H1 (cell line): ENCODE results near the gene DHPS. TPM values are rescaled to one million over a fixed set of nuclear protein-coding genes. Genes with fewer than 3 reads are reported as not detected.

ENCODE experiments used
- CTCF ChIA-PET: fragments of 300-600 bp; sonication (Branson Sonifier 250); formaldehyde crosslinking; loops from one replicate; lab custom pipeline; 2021; ENCODE audit not compliant: partially characterized antibody; lab: Charles Lee
- POLR2A ChIA-PET: fragments of 300-600 bp; sonication (Branson Sonifier 250); formaldehyde crosslinking; loops from one replicate; lab custom pipeline; 2021; ENCODE audit warnings: inconsistent platforms; ENCODE audit not compliant: partially characterized antibody; lab: Charles Lee
- DNase-seq, 2 experiments: peaks; one replicate each; pipeline versions ENCODE4 v3.0.0 to v3.0.0-alpha.2; 2010 to 2022; ENCODE audit warnings: low spot score in 2 of 2, low read depth in 1 of 2, mixed read lengths in 1 of 2
- FAIRE-seq: peaks from 2 replicates; lab custom pipeline; 2011; peaks lifted over from hg19 to GRCh38; lab: Jason Lieb, UNC
- H2AFZ ChIP-seq: 2 replicates; pipeline ENCODE4 v1.8.1; 2012; ENCODE audit warnings: low read length, inconsistent platforms
- H2AK5ac ChIP-seq: 2 replicates; pipeline ENCODE4 v1.6.1; 2013; ENCODE audit warnings: low read depth, low read length
- H2BK120ac ChIP-seq: replicated peaks from 2 replicates; pipeline ENCODE3; 2013; ENCODE audit warnings: low read depth, low read length, inconsistent platforms
- H2BK12ac ChIP-seq: 2 replicates; pipeline ENCODE4 v1.6.1; 2013; ENCODE audit warnings: low read depth, low read length
- H2BK15ac ChIP-seq: 2 replicates; pipeline ENCODE4 v1.6.1; 2013; ENCODE audit warnings: low read length
- H2BK20ac ChIP-seq: 2 replicates; pipeline ENCODE4 v1.6.1; 2013; ENCODE audit warnings: low read length
- H2BK5ac ChIP-seq: 2 replicates; pipeline ENCODE4 v1.6.1; 2013; ENCODE audit warnings: low read depth, low read length
- H3K14ac ChIP-seq: 2 replicates; pipeline ENCODE4 v1.6.1; 2013; ENCODE audit warnings: inconsistent platforms; ENCODE audit not compliant: insufficient read length
- H3K18ac ChIP-seq: 2 replicates; pipeline ENCODE4 v1.6.1; 2013; ENCODE audit warnings: low read length; ENCODE audit errors: extremely low read depth
- H3K23ac ChIP-seq: 2 replicates; pipeline ENCODE4 v1.6.1; 2013; ENCODE audit warnings: inconsistent platforms; ENCODE audit not compliant: insufficient read length
- H3K23me2 ChIP-seq: 2 replicates; pipeline ENCODE4 v1.6.1; 2013; ENCODE audit warnings: low read depth, low read length
- H3K27ac ChIP-seq: 2 replicates; pipeline ENCODE4 v1.6.1; 2011; ENCODE audit warnings: low read depth, low read length, inconsistent platforms
- H3K27me3 ChIP-seq, 4 experiments: replicated peaks in 1 of 4; 1 replicate in 1 of 4; 2 replicates in 3 of 4; pipeline versions ENCODE4 v1.6.1 to v1.8.1; 2011 to 2013; ENCODE audit warnings: low read length in 3 of 4, mild to moderate bottlenecking in 3 of 4, inconsistent platforms in 2 of 4, mixed read lengths in 2 of 4, moderate library complexity in 1 of 4; ENCODE audit not compliant: control insufficient read depth in 3 of 4, insufficient read depth in 3 of 4; ENCODE audit errors: extremely low read depth in 1 of 4
- H3K36me3 ChIP-seq, 4 experiments: 2 replicates each; pipeline versions ENCODE4 v1.6.1 to v1.8.1; 2011 to 2013; ENCODE audit warnings: mild to moderate bottlenecking in 4 of 4, low read length in 3 of 4, moderate library complexity in 2 of 4, control low read depth in 1 of 4, inconsistent platforms in 1 of 4; ENCODE audit not compliant: insufficient read depth in 4 of 4, control insufficient read depth in 2 of 4
- H3K4ac ChIP-seq: replicated peaks from 2 replicates; pipeline ENCODE3; 2013; ENCODE audit warnings: low read length, low read depth, mixed read lengths, inconsistent platforms; ENCODE audit not compliant: insufficient read length
- H3K4me1 ChIP-seq, 4 experiments: replicated peaks in 1 of 4; 1 replicate in 1 of 4; 2 replicates in 3 of 4; pipeline versions ENCODE4 v1.6.1 to v1.8.1; 2011 to 2013; ENCODE audit warnings: low read length in 3 of 4, inconsistent platforms in 2 of 4, mixed read lengths in 1 of 4; ENCODE audit not compliant: insufficient read depth in 4 of 4, control insufficient read depth in 3 of 4
- H3K4me2 ChIP-seq, 2 experiments: 2 replicates each; pipeline versions ENCODE4 v1.6.1 to v1.8.1; 2011 to 2013; ENCODE audit warnings: low read depth in 2 of 2, low read length in 2 of 2, control low read depth in 1 of 2, inconsistent platforms in 1 of 2, mild to moderate bottlenecking in 1 of 2; ENCODE audit not compliant: insufficient read depth in 1 of 2
- H3K4me3 ChIP-seq, 4 experiments: fragments of 200-600, 300-600 bp in 1 of 4; sonication (generic), shearing (Covaris generic), sonication (Bioruptor Twin) in 1 of 4; 2 replicates each; pipeline versions ENCODE4 v1.5.1 to v1.8.1; 2011 to 2016; ENCODE audit warnings: low read length in 4 of 4, low read depth in 3 of 4, control low read depth in 2 of 4, inconsistent platforms in 2 of 4, mild to moderate bottlenecking in 2 of 4, mixed read lengths in 1 of 4, moderate library complexity in 1 of 4; ENCODE audit not compliant: insufficient read depth in 2 of 4; ENCODE audit errors: extremely low read depth in 1 of 4
- H3K56ac ChIP-seq: replicated peaks from 2 replicates; pipeline ENCODE3; 2013; ENCODE audit warnings: low read depth, mild to moderate bottlenecking, mixed read lengths, low read length, inconsistent platforms; ENCODE audit not compliant: insufficient read length
- H3K79me1 ChIP-seq: 2 replicates; pipeline ENCODE4 v1.6.1; 2013; ENCODE audit warnings: low read depth, low read length, control low read depth
- H3K79me2 ChIP-seq, 2 experiments: 2 replicates each; pipeline versions ENCODE4 v1.6.1 to v1.8.1; 2012 to 2013; ENCODE audit warnings: low read length in 2 of 2, mild to moderate bottlenecking in 2 of 2, inconsistent platforms in 1 of 2; ENCODE audit not compliant: insufficient read depth in 2 of 2, control insufficient read depth in 1 of 2
- H3K9ac ChIP-seq, 4 experiments: replicated peaks in 1 of 4; 1 replicate in 1 of 4; 2 replicates in 3 of 4; pipeline versions ENCODE4 v1.6.1 to v1.8.1; 2011 to 2013; ENCODE audit warnings: low read depth in 3 of 4, low read length in 3 of 4, control low read depth in 2 of 4, mild to moderate bottlenecking in 2 of 4, moderate library complexity in 2 of 4, inconsistent platforms in 1 of 4; ENCODE audit errors: extremely low read depth in 1 of 4
- H3K9me3 ChIP-seq, 2 experiments: 2 replicates each; pipeline versions ENCODE4 v1.6.1 to v1.8.1; 2012 to 2013; ENCODE audit warnings: mild to moderate bottlenecking in 2 of 2, moderate library complexity in 2 of 2, control low read depth in 1 of 2, inconsistent platforms in 1 of 2, low read depth in 1 of 2, low read length in 1 of 2, mixed read lengths in 1 of 2; ENCODE audit not compliant: insufficient read depth in 2 of 2
- H4K20me1 ChIP-seq, 2 experiments: replicated peaks in 1 of 2; 2 replicates each; pipeline versions ENCODE3 to v1.8.1; 2011 to 2013; ENCODE audit warnings: inconsistent platforms in 2 of 2, low read length in 2 of 2, mild to moderate bottlenecking in 1 of 2; ENCODE audit not compliant: insufficient read depth in 2 of 2, control insufficient read depth in 1 of 2
- H4K5ac ChIP-seq: 2 replicates; pipeline ENCODE4 v1.6.1; 2013; ENCODE audit warnings: low read length, low read depth, mixed read lengths, inconsistent platforms; ENCODE audit not compliant: insufficient read length
- H4K8ac ChIP-seq: 2 replicates; pipeline ENCODE4 v1.8.0; 2013; ENCODE audit warnings: mild to moderate bottlenecking, moderate library complexity, low read length, inconsistent platforms; ENCODE audit not compliant: insufficient read depth; ENCODE audit errors: extremely low read depth
- H4K91ac ChIP-seq: replicated peaks from 2 replicates; pipeline ENCODE3; 2013; ENCODE audit warnings: low read length, mixed read lengths, inconsistent platforms; ENCODE audit not compliant: insufficient read length
- ATF2 ChIP-seq: IDR thresholded peaks from 2 replicates; pipeline ENCODE4 v1.6.1; 2012; ENCODE audit warnings: low read length, inconsistent platforms
- ATF3 ChIP-seq: IDR thresholded peaks from 2 replicates; pipeline ENCODE4 v1.6.1; 2011; ENCODE audit warnings: low read depth, mild to moderate bottlenecking, low read length; ENCODE audit not compliant: insufficient read depth
- CREB1 ChIP-seq: IDR thresholded peaks from 2 replicates; pipeline ENCODE4 v1.6.1; 2012; ENCODE audit warnings: inconsistent platforms
- EGR1 ChIP-seq: IDR thresholded peaks from 2 replicates; pipeline ENCODE4 v1.6.1; 2011; ENCODE audit warnings: low read depth, low read length, borderline replicate concordance
- FOSL1 ChIP-seq: IDR thresholded peaks from 2 replicates; pipeline ENCODE4 v1.6.1; 2011; ENCODE audit warnings: mild to moderate bottlenecking, low read depth, low read length, moderate library complexity; ENCODE audit not compliant: insufficient read depth
- GTF2F1 ChIP-seq: IDR thresholded peaks from 2 replicates; pipeline ENCODE4 v1.6.1; 2012; ENCODE audit warnings: low read depth, low read length, improper control_type of control experiment, borderline replicate concordance
- JUN ChIP-seq: IDR thresholded peaks from 2 replicates; pipeline ENCODE4 v1.6.1; 2011; ENCODE audit warnings: low read depth, mild to moderate bottlenecking, improper control_type of control experiment, low read length
- MAFK ChIP-seq: IDR thresholded peaks from 2 replicates; pipeline ENCODE4 v1.6.1; 2012; ENCODE audit warnings: low read depth, mild to moderate bottlenecking, improper control_type of control experiment, low read length
- NRF1 ChIP-seq: IDR thresholded peaks from 2 replicates; pipeline ENCODE4 v1.6.1; 2011; ENCODE audit warnings: mild to moderate bottlenecking, low read depth, low read length, improper control_type of control experiment
- POU5F1 ChIP-seq: IDR thresholded peaks from 2 replicates; pipeline ENCODE4 v1.6.1; 2011; ENCODE audit warnings: low read depth, mild to moderate bottlenecking, low read length, moderate library complexity
- SIX5 ChIP-seq: IDR thresholded peaks from 2 replicates; pipeline ENCODE4 v1.6.1; 2011; ENCODE audit warnings: mild to moderate bottlenecking, low read depth, low read length
- TAF1 ChIP-seq: IDR thresholded peaks from 2 replicates; pipeline ENCODE4 v1.6.1; 2011; ENCODE audit warnings: mild to moderate bottlenecking, low read depth, low read length
- TBP ChIP-seq: IDR thresholded peaks from 2 replicates; pipeline ENCODE4 v1.6.1; 2011; ENCODE audit warnings: low read depth, low read length, improper control_type of control experiment
- WGBS, 2 experiments: shearing (Covaris generic) in 1 of 2; methylation state at CpG; one replicate each; pipeline versions ENCODE4 v1.1.6 to v1.1.7; 2013 to 2015; ENCODE audit warnings: low lambda C conversion rate in 2 of 2, mixed read lengths in 2 of 2, inconsistent platforms in 1 of 2, low coverage in 1 of 2, missing lambda C conversion rate in 1 of 2; ENCODE audit not compliant: insufficient replicate concordance in 2 of 2, insufficient coverage in 1 of 2, insufficient read length in 1 of 2; ENCODE audit errors: extremely low coverage in 1 of 2, missing lambda C conversion rate in 1 of 2; 5-methylcytosine and 5-hydroxymethylcytosine counted together
- polyA plus RNA-seq, 7 experiments: library from polyadenylated mRNA; depleted of rRNA in 3 of 7; stranded (reverse) in 5 of 7; unstranded in 2 of 7; fragments of >200 nt in 5 of 7; fragments of 200-250 nt in 2 of 7; gene quantifications; 1 replicate in 5 of 7; 2 replicates in 1 of 7; 4 replicates in 1 of 7; pipeline versions ENCODE4 v1.2.1 to v1.2.3, GENCODE V29; 2011 to 2013; ENCODE audit warnings: missing spikeins in 2 of 7, mixed read lengths in 2 of 7
- total RNA-seq: library from RNA; stranded (reverse); fragmentation: NEBNext Ultra II Directional; extraction: Animal tissue kit (Norgen Biotek cat#: 25700); gene quantifications from 2 replicates; pipeline ENCODE4 v1.2.1, GENCODE V29; 2021

DHPS gene
- total and polyA plus RNA-seq, 2 of the 8 experiments (the other 6 are each of a cell fraction or from before 2014, with no cell fraction given) = 86.6 to 99.6 TPM

GRCh38 chr19:12689012-12689411 is 7.3 kb upstream of the DHPS start:
- H3K9ac ChIP-seq = no peak overlapping the region
- H3K4me3 ChIP-seq = no peak overlapping the region
- H3K36me3 ChIP-seq = no peaks in the 10 kb centered on the region
- H4K91ac ChIP-seq = no peak overlapping the region
- no peaks in the 10 kb centered on the region for H3K79me2 ChIP-seq
- no peak overlapping the region for H3K4me2 ChIP-seq
- H3K9me3 ChIP-seq = no peaks in the 10 kb centered on the region
- H4K20me1 ChIP-seq = peaks cover 0 to 8% of the 10 kb centered on the region in 2 experiments
- no peak overlapping the region for H3K4ac ChIP-seq
- TF ChIP-seq ATF3 (no peak), TBP (no peak), NRF1 (no peak), SIX5 (no peak), MAFK (no peak), FOSL1 (no peak), ATF2 (no peak), GTF2F1 (no peak), TAF1 (no peak), CREB1 (no peak), JUN (no peak), POU5F1 (no peak), EGR1 (no peak)
- no peaks in the 10 kb centered on the region for H3K23me2 ChIP-seq
- H2BK5ac ChIP-seq = no peak overlapping the region
- POLR2A ChIA-PET = interaction anchor here (1.4 to 9.2 kb wide), 2 partner anchors 10 to 69 kb away, joined by 3 to 93 read pairs; partner anchors contain the start of gene DHPS
- H3K4me1 ChIP-seq = no peaks in the 10 kb centered on the region
- H3K14ac ChIP-seq = no peak overlapping the region
- H2AFZ ChIP-seq = no peak overlapping the region
- no peak overlapping the region for H3K18ac ChIP-seq
- H3K56ac ChIP-seq = no peak overlapping the region
- DNase-seq (no peak), FAIRE-seq (no peak)
- H2BK120ac ChIP-seq = no peak overlapping the region
- no peak overlapping the region for H2BK12ac ChIP-seq
- WGBS, 2 experiments = 88% methylated on average over 9 of the region's 12 CpGs; no CpG with 5 or more reads in 1 of the 2 experiments
- H2BK15ac ChIP-seq = no peak overlapping the region
- H3K23ac ChIP-seq = no peak overlapping the region
- no peaks in the 10 kb centered on the region for H3K79me1 ChIP-seq
- CTCF ChIA-PET = interaction anchor here (0.6 to 1.4 kb wide), 2 partner anchors 12 to 175 kb away, joined by 4 to 5 read pairs; no protein-coding TSS in a partner anchor
- H3K27me3 ChIP-seq = no peaks in the 10 kb centered on the region
- H2BK20ac ChIP-seq = no peak overlapping the region
- H3K27ac ChIP-seq = no peak overlapping the region
- H4K5ac ChIP-seq = no peak overlapping the region
- H2AK5ac ChIP-seq = no peak overlapping the region
- H4K8ac ChIP-seq = peak overlapping the region; percentile 11; the same call in 1 of the 2 replicates
